Fibroblast of lung (primary cell): ENCODE results near the gene CLCNKA. TPM values are rescaled to one million over a fixed set of nuclear protein-coding genes. Genes with fewer than 3 reads are reported as not detected.
A peak's percentile ranks its signal among the peaks of the same experiment; 100 is the strongest.
"Not testable (repeated sequence)": the region's sequence is repeated elsewhere in the genome, so short reads cannot be mapped to it uniquely, and the experiment has no call there.

ENCODE experiments used
- DNase-seq, 2 donors: peaks; one replicate each; pipeline versions ENCODE4 v3.0.0 to v3.0.0-alpha.2; 2010; ENCODE audit warnings: low read depth in 2 of 2
- H2AFZ ChIP-seq: 2 replicates; pipeline ENCODE4 v1.5.1; 2012; ENCODE audit warnings: low read length, control low read depth, inconsistent platforms
- H3K27ac ChIP-seq: 2 replicates; pipeline ENCODE4 v1.5.1; 2011; ENCODE audit warnings: low read length, control low read depth; ENCODE audit not compliant: insufficient read depth
- H3K27me3 ChIP-seq: 2 replicates; pipeline ENCODE4 v1.5.1; 2011; ENCODE audit warnings: mild to moderate bottlenecking, low read length; ENCODE audit not compliant: control insufficient read depth, insufficient read depth
- H3K36me3 ChIP-seq: 2 replicates; pipeline ENCODE4 v1.5.1; 2011; ENCODE audit warnings: low read length; ENCODE audit not compliant: control insufficient read depth, insufficient read depth
- H3K4me1 ChIP-seq: 2 replicates; pipeline ENCODE4 v1.5.1; 2011; ENCODE audit warnings: low read length; ENCODE audit not compliant: control insufficient read depth, insufficient read depth; ENCODE audit errors: extremely low read depth
- H3K4me2 ChIP-seq: 2 replicates; pipeline ENCODE4 v1.5.1; 2011; ENCODE audit warnings: low read length, control low read depth; ENCODE audit not compliant: insufficient read depth; ENCODE audit errors: extremely low read depth
- H3K4me3 ChIP-seq, 4 experiments: fragments of 200-600 bp in 1 of 4; sonication (generic) in 1 of 4; replicated peaks in 1 of 4; 2 replicates each; pipeline ENCODE4 v1.5.1; 2011 to 2016; ENCODE audit warnings: low read length in 4 of 4, low read depth in 3 of 4, mild to moderate bottlenecking in 3 of 4, control low read depth in 2 of 4, inconsistent platforms in 1 of 4, mixed read lengths in 1 of 4; ENCODE audit not compliant: insufficient read depth in 1 of 4; ENCODE audit errors: control extremely low read depth in 1 of 4
- H3K79me2 ChIP-seq: 2 replicates; pipeline ENCODE4 v1.5.1; 2012; ENCODE audit warnings: mild to moderate bottlenecking, low read length, inconsistent platforms; ENCODE audit not compliant: control insufficient read depth, insufficient read depth
- H3K9ac ChIP-seq: 2 replicates; pipeline ENCODE4 v1.5.1; 2011; ENCODE audit warnings: mild to moderate bottlenecking, low read length, control low read depth; ENCODE audit not compliant: insufficient read depth
- H3K9me3 ChIP-seq: 2 replicates; pipeline ENCODE4 v1.5.1; 2012; ENCODE audit warnings: low read depth, low read length; ENCODE audit not compliant: control insufficient read depth, insufficient read depth
- H4K20me1 ChIP-seq: 2 replicates; pipeline ENCODE4 v1.5.1; 2011; ENCODE audit warnings: low read length; ENCODE audit not compliant: control insufficient read depth, insufficient read depth; ENCODE audit errors: extremely low read depth
- CTCF ChIP-seq, 2 donors: IDR thresholded peaks in 1 of 2; conservative IDR thresholded peaks in 1 of 2; 1 replicate in 1 of 2; 2 replicates in 1 of 2; pipeline ENCODE4 v1.5.1; 2011 to 2012; ENCODE audit warnings: low read length in 2 of 2, control low read depth in 1 of 2, inconsistent platforms in 1 of 2, low read depth in 1 of 2, mild to moderate bottlenecking in 1 of 2
- EZH2 ChIP-seq: IDR thresholded peaks from 2 replicates; pipeline ENCODE4 v1.5.1; 2012; ENCODE audit warnings: low read length, control low read depth, mild to moderate bottlenecking; ENCODE audit errors: missing control alignments
- polyA plus RNA-seq, 2 donors: library from polyadenylated mRNA; depleted of rRNA in 1 of 2; stranded (reverse) in 1 of 2; unstranded in 1 of 2; fragments of >200 nt; gene quantifications; 2 replicates each; pipeline ENCODE4 v1.2.1, GENCODE V29; 2011 to 2012; ENCODE audit warnings: missing spikeins in 1 of 2
- total RNA-seq: library from RNA; depleted of rRNA; stranded (reverse); fragments of >200 nt; gene quantifications from 2 replicates; pipeline ENCODE4 v1.2.1, GENCODE V29; 2014

Gene CLCNKA
- total and polyA plus RNA-seq, 2 donors (not counting 1 experiment from before 2014, with no cell fraction given): under 0.01 TPM; not detected in 1

- TF ChIP-seq EZH2: no peak
- no peak for TF ChIP-seq CTCF (conservative IDR thresholded peaks at IDR 0.05 in 1 of 2, IDR thresholded peaks at IDR 0.05 in 1 of 2; ENCODE audit: low read depth in 1 of 2, low read length in 2 of 2)
- no peak for DNase-seq
- H3K27ac ChIP-seq: no peak overlapping the region
- no peaks in the 10 kb centered on the region for H3K27me3 ChIP-seq
- no peaks in the 10 kb centered on the region for H3K9me3 ChIP-seq
- no peak overlapping the region for H3K4me2 ChIP-seq
- H4K20me1 ChIP-seq: no peaks in the 10 kb centered on the region
- H3K9ac ChIP-seq: no peak overlapping the region
- H2AFZ ChIP-seq: no peak overlapping the region
- no peak overlapping the region for H3K4me3 ChIP-seq
- H3K4me1 ChIP-seq: no peaks in the 10 kb centered on the region
- H3K36me3 ChIP-seq: no peaks in the 10 kb centered on the region
- no peaks in the 10 kb centered on the region for H3K79me2 ChIP-seq
These were observed 7.5 kb downstream of the CLCNKA start for GRCh38 chr1:16029288-16029687.

GRCh38 chr1:16031551-16031950 is 9.7 kb downstream of the CLCNKA start:
- no peak overlapping the region for H3K4me2 ChIP-seq

GRCh38 chr1:16032388-16033102 is 10.7 kb downstream of the CLCNKA start:
- Histone ChIP-seq H3K27me3 (no peaks in the 10 kb centered on the region), H3K9ac (no peak overlapping the region)

More at GRCh38 chr1:16031551-16031950, 9.7 kb downstream of the CLCNKA start:
- Histone ChIP-seq H3K4me3 (no peak overlapping the region), H3K9me3 (no peaks in the 10 kb centered on the region), H3K9ac (no peak overlapping the region), H4K20me1 (no peaks in the 10 kb centered on the region), H2AFZ (no peak overlapping the region), H3K36me3 (no peaks in the 10 kb centered on the region), H3K4me1 (no peaks in the 10 kb centered on the region), H3K27me3 (no peaks in the 10 kb centered on the region), H3K27ac (no peak overlapping the region), H3K79me2 (no peaks in the 10 kb centered on the region)
- DNase-seq: no peak
- TF ChIP-seq EZH2: no peak
- TF ChIP-seq CTCF (conservative IDR thresholded peaks at IDR 0.05 in 1 of 2, IDR thresholded peaks at IDR 0.05 in 1 of 2; ENCODE audit: low read depth in 1 of 2, low read length in 2 of 2): no peak

GRCh38 chr1:16033103-16033632 is 11.3 kb downstream of the CLCNKA start:
- not testable (repeated sequence) for H3K4me2 ChIP-seq, H3K27me3 ChIP-seq, H3K36me3 ChIP-seq, DNase-seq, H3K9ac ChIP-seq, H4K20me1 ChIP-seq, H3K27ac ChIP-seq, H3K9me3 ChIP-seq, H3K79me2 ChIP-seq, H2AFZ ChIP-seq, H3K4me1 ChIP-seq, H3K4me3 ChIP-seq

More at GRCh38 chr1:16032388-16033102, 10.7 kb downstream of the CLCNKA start:
- Histone ChIP-seq H2AFZ (no peak overlapping the region), H3K79me2 (no peaks in the 10 kb centered on the region), H3K27ac (no peak overlapping the region), H3K36me3 (no peaks in the 10 kb centered on the region), H3K9me3 (no peaks in the 10 kb centered on the region), H3K4me1 (no peaks in the 10 kb centered on the region), H3K4me2 (no peak overlapping the region), H3K4me3 (no peak overlapping the region), H4K20me1 (no peaks in the 10 kb centered on the region)
- DNase-seq: peak; percentile 79
- TF ChIP-seq CTCF (conservative IDR thresholded peaks at IDR 0.05 in 1 of 2, IDR thresholded peaks at IDR 0.05 in 1 of 2; ENCODE audit: low read depth in 1 of 2, low read length in 2 of 2) (peak; percentile 93 to 98), EZH2 (no peak)
